ENCODE data around the gene ADAMTSL1.
A peak's percentile ranks its signal among the peaks of the same experiment; 100 is the strongest.

The ADAMTSL1 gene

DNA sequence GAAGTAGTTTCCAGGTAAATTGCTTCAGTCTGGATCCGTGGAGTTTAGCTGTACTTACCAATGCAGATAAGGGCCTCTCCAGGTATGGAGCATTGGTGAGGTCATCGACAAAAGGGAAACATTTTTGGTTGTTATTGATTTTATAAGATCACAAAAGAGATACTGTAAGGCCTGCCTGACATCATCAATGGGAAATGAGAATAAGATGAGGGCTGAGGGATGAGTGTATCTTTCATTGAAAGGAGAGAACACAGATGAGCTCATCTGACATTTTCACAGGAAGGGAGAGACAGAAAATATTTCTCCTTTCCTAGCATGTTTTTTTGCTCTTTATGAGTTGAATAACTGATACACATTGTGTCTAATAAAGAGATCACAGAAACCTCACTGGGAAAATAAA lies 325.5 kb downstream of the ADAMTSL1 start:
- no peak overlapping the region for H3K4me3 ChIP-seq (ENCODE audit: low read depth, low read length)
- in situ Hi-C loops (cut with HindIII; ENCODE audit: low sequenced_read_pairs): no loop called here
- TF ChIP-seq, protein P1, sequence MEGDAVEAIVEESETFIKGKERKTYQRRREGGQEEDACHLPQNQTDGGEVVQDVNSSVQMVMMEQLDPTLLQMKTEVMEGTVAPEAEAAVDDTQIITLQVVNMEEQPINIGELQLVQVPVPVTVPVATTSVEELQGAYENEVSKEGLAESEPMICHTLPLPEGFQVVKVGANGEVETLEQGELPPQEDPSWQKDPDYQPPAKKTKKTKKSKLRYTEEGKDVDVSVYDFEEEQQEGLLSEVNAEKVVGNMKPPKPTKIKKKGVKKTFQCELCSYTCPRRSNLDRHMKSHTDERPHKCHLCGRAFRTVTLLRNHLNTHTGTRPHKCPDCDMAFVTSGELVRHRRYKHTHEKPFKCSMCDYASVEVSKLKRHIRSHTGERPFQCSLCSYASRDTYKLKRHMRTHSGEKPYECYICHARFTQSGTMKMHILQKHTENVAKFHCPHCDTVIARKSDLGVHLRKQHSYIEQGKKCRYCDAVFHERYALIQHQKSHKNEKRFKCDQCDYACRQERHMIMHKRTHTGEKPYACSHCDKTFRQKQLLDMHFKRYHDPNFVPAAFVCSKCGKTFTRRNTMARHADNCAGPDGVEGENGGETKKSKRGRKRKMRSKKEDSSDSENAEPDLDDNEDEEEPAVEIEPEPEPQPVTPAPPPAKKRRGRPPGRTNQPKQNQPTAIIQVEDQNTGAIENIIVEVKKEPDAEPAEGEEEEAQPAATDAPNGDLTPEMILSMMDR (IDR thresholded peaks at IDR 0.05; ENCODE audit: low read depth, low read length, missing control alignments): no peak
- DNase-seq (ENCODE audit: low read depth): no peak

GRCh38 chr9:18800579-18800978 lies 326.6 kb downstream of the ADAMTSL1 start:
- TF ChIP-seq, protein P1 (IDR thresholded peaks at IDR 0.05; ENCODE audit: low read depth, low read length, missing control alignments): no peak
- peak; percentile 34 for DNase-seq (ENCODE audit: low read depth)
- H3K4me3 ChIP-seq (ENCODE audit: low read depth, low read length): no peak overlapping the region
- in situ Hi-C loops (cut with HindIII; ENCODE audit: low sequenced_read_pairs): no loop called here

DNA sequence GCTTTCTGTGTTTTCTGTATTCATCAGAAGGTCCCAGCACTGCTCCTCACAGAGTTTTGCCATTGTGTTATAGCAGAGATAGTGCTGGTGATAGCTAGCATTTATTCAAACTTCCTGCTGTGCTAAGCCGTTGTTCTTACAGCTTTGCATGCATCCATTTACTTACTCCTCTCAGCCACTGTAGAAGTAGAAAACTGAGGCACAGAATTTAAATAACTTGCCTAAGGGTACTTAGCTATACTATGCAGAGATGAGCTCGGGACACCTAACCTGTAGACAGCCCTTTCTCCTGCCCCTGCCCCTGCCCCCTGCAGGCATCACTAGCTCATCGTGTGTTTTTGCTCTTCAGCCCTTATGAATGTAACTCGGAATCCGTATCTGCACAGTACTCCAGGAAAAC lies 331.4 kb downstream of the ADAMTSL1 start:
- in situ Hi-C loops (cut with HindIII; ENCODE audit: low sequenced_read_pairs): no loop called here
- TF ChIP-seq, protein P1 (IDR thresholded peaks at IDR 0.05; ENCODE audit: low read depth, low read length, missing control alignments): no peak

DNA sequence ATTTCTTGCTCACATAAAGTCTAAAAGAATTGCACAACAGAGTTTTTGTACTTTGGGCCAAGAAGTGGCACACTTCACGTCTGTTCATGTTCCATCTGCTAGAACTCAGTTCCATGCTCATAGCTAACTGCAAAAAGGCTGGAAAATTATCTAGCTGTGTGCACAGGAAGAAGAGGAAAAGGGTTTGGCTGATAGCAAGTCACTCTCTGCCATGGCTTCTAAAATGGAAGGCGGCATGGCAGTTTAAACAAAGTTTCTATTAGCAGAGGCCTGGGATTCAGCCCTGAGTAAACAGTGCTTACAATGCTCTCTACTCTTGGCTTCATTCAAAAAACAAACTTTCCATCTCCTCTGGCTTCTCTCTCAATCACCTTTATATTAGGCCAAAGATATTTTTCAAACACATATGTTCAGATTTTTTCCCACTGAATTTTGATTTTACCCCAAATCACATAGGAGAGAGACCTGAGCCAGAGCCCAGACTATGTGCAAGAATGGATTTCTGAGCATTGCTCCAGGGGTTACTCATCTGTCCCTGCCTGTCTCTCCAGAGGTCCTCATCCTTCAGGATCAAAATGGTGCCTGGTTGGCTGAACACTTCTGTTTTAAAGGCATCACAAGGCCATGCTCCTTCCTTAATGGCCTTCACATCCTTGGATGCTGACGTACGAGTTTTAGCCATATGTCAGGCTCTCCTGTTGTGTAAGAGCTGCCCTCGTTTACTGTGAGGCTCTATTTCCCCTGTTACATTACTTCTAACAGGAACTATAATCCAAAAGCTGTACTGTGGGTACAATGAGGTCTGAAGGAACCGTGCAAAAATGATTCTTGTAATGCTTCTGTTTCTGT lies 332.5 kb downstream of the ADAMTSL1 start:
- DNase-seq (ENCODE audit: low read depth): no peak
- H3K4me3 ChIP-seq (ENCODE audit: low read depth, low read length): no peak overlapping the region
- in situ Hi-C loops (cut with HindIII; ENCODE audit: low sequenced_read_pairs): no loop called here
- TF ChIP-seq, protein P1 (IDR thresholded peaks at IDR 0.05; ENCODE audit: low read depth, low read length, missing control alignments): no peak

More for the DNA sequence above, 331.4 kb downstream of the ADAMTSL1 start:
- H3K4me3 ChIP-seq (ENCODE audit: low read depth, low read length): no peak overlapping the region
- no peak for DNase-seq (ENCODE audit: low read depth)

GRCh38 chr9:18810581-18810980 lies 336.6 kb downstream of the ADAMTSL1 start:
- DNase-seq (ENCODE audit: low read depth): no peak
- no peak overlapping the region for H3K4me3 ChIP-seq (ENCODE audit: low read depth, low read length)
- in situ Hi-C loops (cut with HindIII; ENCODE audit: low sequenced_read_pairs): no loop called here
- TF ChIP-seq, protein P1 (IDR thresholded peaks at IDR 0.05; ENCODE audit: low read depth, low read length, missing control alignments): no peak

GRCh38 chr9:18811171-18811570 lies 337.2 kb downstream of the ADAMTSL1 start:
- in situ Hi-C loops (cut with HindIII; ENCODE audit: low sequenced_read_pairs): no loop called here
- TF ChIP-seq, protein P1 (IDR thresholded peaks at IDR 0.05; ENCODE audit: low read depth, low read length, missing control alignments): no peak
- H3K4me3 ChIP-seq (ENCODE audit: low read depth, low read length): no peak overlapping the region
- no peak for DNase-seq (ENCODE audit: low read depth)
